Adipocyte (in vitro differentiated cells): ENCODE data around the gene ERVV-1.
A peak's percentile ranks its signal among the peaks of the same experiment; 100 is the strongest.
"Not testable (repeated sequence)": the region's sequence is repeated elsewhere in the genome, so short reads cannot be mapped to it uniquely, and the experiment has no call there.

ENCODE experiments used
- DNase-seq: peaks from one replicate; pipeline ENCODE4 v3.0.0-alpha.2; 2015; ENCODE audit warnings: low read depth
- H3K27me3 ChIP-seq: replicated peaks from 2 replicates; pipeline ENCODE4 v1.7.0; 2013; ENCODE audit warnings: mild to moderate bottlenecking, low read length, moderate library complexity; ENCODE audit not compliant: control insufficient read depth, insufficient read depth
- H3K36me3 ChIP-seq: 2 replicates; pipeline ENCODE4 v1.7.0; 2013; ENCODE audit warnings: low read length, mild to moderate bottlenecking, moderate library complexity; ENCODE audit not compliant: control insufficient read depth, insufficient read depth, severe bottlenecking
- H3K4me1 ChIP-seq: 2 replicates; pipeline ENCODE4 v1.7.0; 2013; ENCODE audit warnings: mild to moderate bottlenecking, low read length, moderate library complexity; ENCODE audit not compliant: control insufficient read depth, insufficient read depth
- H3K4me3 ChIP-seq: 2 replicates; pipeline ENCODE4 v1.7.0; 2013; ENCODE audit warnings: mild to moderate bottlenecking, low read length, moderate library complexity
- H3K9ac ChIP-seq: 2 replicates; pipeline ENCODE4 v1.7.0; 2013; ENCODE audit warnings: mild to moderate bottlenecking, low read length, moderate library complexity
- H3K9me3 ChIP-seq: 2 replicates; pipeline ENCODE4 v1.7.0; 2013; ENCODE audit warnings: mild to moderate bottlenecking, low read length, moderate library complexity; ENCODE audit not compliant: control insufficient read depth

Gene ERVV-1

GRCh38 chr19:53013621-53014020, at the start of gene ERVV-1:
Gene ERVV-1, plus strand, starts transcription at chr19:53013921. Its CDS starts 170 bp downstream, at chr19:53014091.
- Histone ChIP-seq H3K4me3 (no peak within 1 kb of the TSS), H3K4me1 (no peaks in the 10 kb centered on the region), H3K27me3 (no peaks in the 10 kb centered on the region), H3K9ac (no peak within 1 kb of the TSS), H3K36me3 (no peaks in the 10 kb centered on the region), H3K9me3 (no peaks in the 10 kb centered on the region)
- DNase-seq, result no peak

- DNase-seq, result no peak
- H3K9me3 ChIP-seq, result peaks cover 26% of the 10 kb centered on the region
- no peaks in the 10 kb centered on the region for H3K27me3 ChIP-seq
- no peak overlapping the region for H3K4me3 ChIP-seq
- H3K4me1 ChIP-seq, result peaks cover 6% of the 10 kb centered on the region
- no peak overlapping the region for H3K9ac ChIP-seq
- H3K36me3 ChIP-seq, result no peaks in the 10 kb centered on the region
Measured at GRCh38 chr19:52967772-52968171, 45.9 kb upstream of the ERVV-1 start.

- Histone ChIP-seq H3K36me3 (no peaks in the 10 kb centered on the region), H3K4me1 (no peaks in the 10 kb centered on the region), H3K9me3 (peaks cover 4% of the 10 kb centered on the region), H3K27me3 (no peaks in the 10 kb centered on the region), H3K4me3 (no peak overlapping the region), H3K9ac (no peak overlapping the region)
- no peak for DNase-seq
Measured at GRCh38 chr19:52981329-52981728, 32.4 kb upstream of the ERVV-1 start.

- not testable (repeated sequence) for H3K27me3 ChIP-seq, H3K4me3 ChIP-seq, H3K4me1 ChIP-seq, DNase-seq, H3K9ac ChIP-seq, H3K36me3 ChIP-seq, H3K9me3 ChIP-seq
Measured at GRCh38 chr19:52983167-52983566, 30.6 kb upstream of the ERVV-1 start.

- Histone ChIP-seq H3K4me3 (no peak overlapping the region), H3K4me1 (no peaks in the 10 kb centered on the region), H3K36me3 (no peaks in the 10 kb centered on the region), H3K9me3 (peaks cover 4% of the 10 kb centered on the region), H3K9ac (no peak overlapping the region), H3K27me3 (no peaks in the 10 kb centered on the region)
- DNase-seq, result no peak
Measured at GRCh38 chr19:52987221-52987620, 26.5 kb upstream of the ERVV-1 start.

GRCh38 chr19:52988506-52988905, 25.2 kb upstream of the ERVV-1 start:
- H3K36me3 ChIP-seq, result no peaks in the 10 kb centered on the region
- H3K4me3 ChIP-seq, result no peak overlapping the region
- no peak overlapping the region for H3K9ac ChIP-seq

GRCh38 chr19:52990759-52991418, 22.8 kb upstream of the ERVV-1 start:
- no peak overlapping the region for H3K4me3 ChIP-seq
- no peak for DNase-seq

More at GRCh38 chr19:52988506-52988905, 25.2 kb upstream of the ERVV-1 start:
- Histone ChIP-seq H3K27me3 (no peaks in the 10 kb centered on the region), H3K9me3 (peaks cover 4% of the 10 kb centered on the region), H3K4me1 (peaks cover 4% of the 10 kb centered on the region)
- DNase-seq, result no peak

GRCh38 chr19:52991484-52991883, 22.2 kb upstream of the ERVV-1 start:
- no peaks in the 10 kb centered on the region for H3K27me3 ChIP-seq
- H3K4me3 ChIP-seq, result no peak overlapping the region
- no peak overlapping the region for H3K9ac ChIP-seq
- no peaks in the 10 kb centered on the region for H3K36me3 ChIP-seq
- DNase-seq, result peak; percentile 58
- no peaks in the 10 kb centered on the region for H3K9me3 ChIP-seq
- H3K4me1 ChIP-seq, result peaks cover 6% of the 10 kb centered on the region

More at GRCh38 chr19:52990759-52991418, 22.8 kb upstream of the ERVV-1 start:
- H3K36me3 ChIP-seq, result no peaks in the 10 kb centered on the region
- no peak overlapping the region for H3K9ac ChIP-seq
- no peaks in the 10 kb centered on the region for H3K9me3 ChIP-seq
- H3K4me1 ChIP-seq, result peaks cover 6% of the 10 kb centered on the region
- H3K27me3 ChIP-seq, result no peaks in the 10 kb centered on the region

GRCh38 chr19:52992109-52993004, 21.4 kb upstream of the ERVV-1 start:
- no peak for DNase-seq
- Histone ChIP-seq H3K9me3 (no peaks in the 10 kb centered on the region), H3K4me1 (peaks cover 6% of the 10 kb centered on the region), H3K9ac (no peak overlapping the region), H3K4me3 (peak overlapping the region; percentile 72), H3K36me3 (no peaks in the 10 kb centered on the region), H3K27me3 (no peaks in the 10 kb centered on the region)

- H3K9me3 ChIP-seq, result no peaks in the 10 kb centered on the region
- peak overlapping the region; percentile 80 for H3K4me3 ChIP-seq
- H3K9ac ChIP-seq, result peak overlapping the region; percentile 64
- no peaks in the 10 kb centered on the region for H3K36me3 ChIP-seq
- peaks cover 6% of the 10 kb centered on the region for H3K4me1 ChIP-seq
- peak; percentile 92 for DNase-seq
- no peaks in the 10 kb centered on the region for H3K27me3 ChIP-seq
Measured at GRCh38 chr19:52993342-52994178, 20.2 kb upstream of the ERVV-1 start.

- no peak overlapping the region for H3K4me3 ChIP-seq
- H3K9me3 ChIP-seq, result no peaks in the 10 kb centered on the region
- H3K4me1 ChIP-seq, result peaks cover 6% of the 10 kb centered on the region
- H3K36me3 ChIP-seq, result no peaks in the 10 kb centered on the region
- no peaks in the 10 kb centered on the region for H3K27me3 ChIP-seq
- no peak overlapping the region for H3K9ac ChIP-seq
- DNase-seq, result no peak
Measured at GRCh38 chr19:52995711-52996110, 18.0 kb upstream of the ERVV-1 start.
